Muscle of arm (tissue), 12 donors: Measurements from ENCODE around the gene KLHDC1. TPM values are rescaled to one million over a fixed set of nuclear protein-coding genes. Genes with fewer than 3 reads are reported as not detected.
A peak's percentile ranks its signal among the peaks of the same experiment; 100 is the strongest.
"Not testable (repeated sequence)": the region's sequence is repeated elsewhere in the genome, so short reads cannot be mapped to it uniquely, and the experiment has no call there.

Experiments used
- DNase-seq: peaks from one replicate; pipeline ENCODE4 v3.0.0-alpha.2; 2013
- polyA plus RNA-seq, 12 donors: library from polyadenylated mRNA; unstranded; fragments of 120-200 nt; gene quantifications; one replicate each; pipeline ENCODE4 v1.2.1, GENCODE V29; 2013; ENCODE audit not compliant: insufficient read length in 12 of 12

KLHDC1 gene
- polyA plus RNA-seq, 12 donors = 4.8 to 17.3 (median 5.8) TPM; not detected in 1

- not testable (repeated sequence) for DNase-seq
Measured at GRCh38 chr14:49721733-49722435, 29.0 kb downstream of the KLHDC1 start.

- DNase-seq = no peak
Measured at GRCh38 chr14:49727171-49727570, 34.3 kb downstream of the KLHDC1 start.

DNA sequence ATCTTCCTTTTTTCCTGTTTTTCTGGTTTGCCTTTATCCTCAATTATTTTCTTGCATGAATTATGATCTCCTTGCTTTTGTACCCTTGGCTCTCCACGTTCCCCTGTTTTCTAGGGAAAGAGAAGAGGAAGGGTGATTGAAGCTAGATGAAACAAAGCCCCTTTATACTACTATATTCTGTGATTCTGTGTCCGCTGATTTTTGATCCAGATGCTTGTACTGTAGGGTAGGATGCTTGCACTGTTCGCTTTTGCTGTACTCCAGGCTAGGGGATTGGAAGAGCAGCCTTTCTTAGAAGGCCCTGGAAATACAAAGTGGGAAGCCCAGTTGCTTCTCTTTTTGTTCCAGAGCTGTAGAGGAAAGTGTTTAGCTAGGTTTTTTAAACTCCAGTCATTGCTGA, 40.0 kb downstream of the KLHDC1 start:
- DNase-seq = no peak

DNA sequence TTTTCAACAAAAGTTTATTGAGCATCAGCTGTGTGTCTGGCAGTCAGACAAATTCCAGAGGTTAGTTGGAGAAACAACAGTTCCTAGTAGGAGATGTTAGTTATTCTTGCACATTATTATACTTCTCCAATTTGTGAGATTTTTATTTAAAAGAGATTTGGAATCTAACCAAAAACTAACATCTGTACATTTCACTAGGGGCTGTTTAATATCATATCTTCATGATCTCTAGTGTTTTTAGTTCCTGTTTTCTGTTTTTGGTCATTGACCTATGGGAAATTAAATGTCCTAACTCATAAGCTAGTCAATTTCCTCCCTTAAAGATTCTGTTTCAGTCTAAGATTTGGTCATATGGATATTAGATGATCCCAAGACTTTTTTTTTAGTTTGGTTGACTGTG, 40.9 kb downstream of the KLHDC1 start:
- peak; percentile 3 for DNase-seq

DNA sequence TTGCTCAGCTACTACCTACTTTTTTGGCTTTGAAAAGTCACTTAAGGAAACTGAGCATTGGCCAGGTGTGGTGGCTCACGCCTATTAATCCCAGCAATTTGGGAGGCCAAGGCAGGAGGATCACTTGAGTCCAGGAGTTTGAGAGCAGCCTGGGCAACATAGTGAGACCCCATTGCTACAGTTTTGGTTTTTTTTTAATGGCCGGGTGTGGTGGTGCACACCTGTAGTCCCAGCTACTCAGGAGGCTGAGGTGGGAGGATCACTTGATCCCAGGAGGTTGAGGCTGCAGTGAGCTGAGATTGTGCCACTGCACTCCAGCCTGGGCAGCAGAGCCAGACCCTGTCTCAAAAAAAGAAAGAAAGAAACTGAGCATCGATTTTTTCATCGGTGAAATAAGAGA, 42.7 kb downstream of the KLHDC1 start:
- not testable (repeated sequence) for DNase-seq

GRCh38 chr14:49745191-49745590, 52.3 kb downstream of the KLHDC1 start:
- no peak for DNase-seq

DNA sequence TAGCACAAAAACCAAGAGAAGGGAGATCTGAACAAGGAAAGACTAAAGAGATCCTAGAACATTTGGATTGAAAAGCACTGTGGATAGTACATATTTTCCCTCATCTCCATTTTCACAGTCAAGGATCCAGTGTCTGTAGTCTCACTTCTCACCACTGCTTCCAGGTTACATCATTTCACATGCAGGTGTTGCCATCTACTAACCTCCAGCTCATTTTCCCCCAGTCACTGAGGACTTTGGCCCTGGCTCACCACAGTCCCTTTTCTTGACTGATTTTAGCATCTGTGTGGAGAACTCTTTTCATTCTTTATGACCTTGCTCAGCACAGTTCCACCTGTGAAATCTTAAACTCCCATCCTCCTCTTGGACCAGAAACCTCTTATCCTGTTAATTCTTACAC, 53.6 kb downstream of the KLHDC1 start:
- DNase-seq = not testable (repeated sequence)

- no peak for DNase-seq
Measured at GRCh38 chr14:49754570-49755097, 61.7 kb downstream of the KLHDC1 start.

DNA sequence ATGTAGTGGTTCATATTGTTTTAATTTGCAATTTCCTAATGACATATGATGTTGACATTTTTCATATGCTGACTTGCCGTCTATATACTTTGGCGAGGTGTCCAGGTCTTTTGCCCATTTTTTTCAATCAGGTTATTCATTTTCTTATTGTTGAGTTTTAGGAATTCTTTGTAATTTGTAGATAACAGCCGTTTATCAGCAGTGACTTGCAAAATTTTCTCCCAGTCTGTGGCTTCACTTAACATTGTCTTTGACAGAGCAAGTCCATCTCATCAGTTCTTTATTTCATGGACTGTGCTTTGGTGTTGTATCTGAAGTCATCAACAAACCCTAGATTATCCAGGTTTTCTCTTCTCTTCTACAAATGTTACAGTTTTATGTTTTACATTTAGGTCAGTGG, 62.5 kb downstream of the KLHDC1 start:
- DNase-seq = no peak

DNA sequence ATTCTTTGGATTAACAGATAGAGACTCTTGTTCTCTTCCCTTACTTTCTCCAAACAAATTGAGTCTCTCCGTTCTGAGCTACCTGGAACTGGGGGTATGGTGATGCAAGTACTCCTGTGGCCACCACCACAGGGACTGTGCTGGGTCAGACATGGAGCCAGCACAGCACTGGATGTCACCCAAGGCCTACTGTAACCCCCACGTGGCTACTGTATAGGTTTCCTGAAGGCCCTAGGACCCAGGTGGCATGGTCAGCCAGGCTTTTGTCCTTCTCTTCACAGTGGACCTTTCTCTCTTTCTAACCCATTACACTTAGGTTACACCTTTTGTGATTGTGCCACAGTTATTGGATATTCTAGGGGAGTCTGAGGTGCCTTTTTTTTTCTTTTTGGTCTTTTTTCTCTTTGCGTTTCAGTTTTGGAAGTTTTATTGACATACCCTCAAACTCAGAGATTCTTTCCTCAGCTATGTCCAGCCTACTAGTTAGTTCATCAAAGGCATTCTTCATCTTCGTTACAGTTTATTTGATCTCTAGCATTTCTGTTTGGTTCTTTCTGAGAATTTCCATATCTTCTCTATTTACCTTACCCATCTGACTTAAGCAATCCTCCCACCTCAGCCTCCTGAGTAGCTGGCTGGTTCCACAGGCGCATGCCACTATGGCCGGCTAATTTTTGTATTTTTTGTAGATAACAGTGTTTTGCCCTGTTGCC, 69.1 kb downstream of the KLHDC1 start:
- DNase-seq = no peak

- no peak for DNase-seq
Measured at GRCh38 chr14:49766839-49767238, 73.9 kb downstream of the KLHDC1 start.

DNA sequence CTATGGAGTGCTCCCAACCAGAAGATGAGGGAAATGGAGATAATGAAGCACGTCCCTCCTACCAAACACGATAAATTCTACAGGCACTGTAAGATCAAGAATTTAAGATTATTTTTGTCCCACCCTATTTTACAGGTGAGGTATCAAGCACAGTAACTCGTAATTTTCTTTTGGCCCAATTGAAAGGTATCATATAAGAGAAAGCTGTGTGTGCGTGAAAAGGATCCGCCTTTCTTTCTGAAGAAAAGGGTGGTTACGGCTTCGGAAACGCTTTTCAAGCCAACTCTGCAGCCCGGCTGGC, 74.3 kb downstream of the KLHDC1 start:
- DNase-seq = no peak

GRCh38 chr14:49767571-49768300, 74.8 kb downstream of the KLHDC1 start, which contains the start of gene KLHDC2:
TSS of gene KLHDC2 (plus strand) at chr14:49768153. CDS start at chr14:49768469, 316 bp downstream.
- DNase-seq = peak; percentile 81

GRCh38 chr14:49768301-49769121, 75.6 kb downstream of the KLHDC1 start:
- peak; percentile 48 for DNase-seq

GRCh38 chr14:49769171-49769570, 76.3 kb downstream of the KLHDC1 start:
- no peak for DNase-seq

GRCh38 chr14:49769581-49770211, 76.8 kb downstream of the KLHDC1 start:
- no peak for DNase-seq

DNA sequence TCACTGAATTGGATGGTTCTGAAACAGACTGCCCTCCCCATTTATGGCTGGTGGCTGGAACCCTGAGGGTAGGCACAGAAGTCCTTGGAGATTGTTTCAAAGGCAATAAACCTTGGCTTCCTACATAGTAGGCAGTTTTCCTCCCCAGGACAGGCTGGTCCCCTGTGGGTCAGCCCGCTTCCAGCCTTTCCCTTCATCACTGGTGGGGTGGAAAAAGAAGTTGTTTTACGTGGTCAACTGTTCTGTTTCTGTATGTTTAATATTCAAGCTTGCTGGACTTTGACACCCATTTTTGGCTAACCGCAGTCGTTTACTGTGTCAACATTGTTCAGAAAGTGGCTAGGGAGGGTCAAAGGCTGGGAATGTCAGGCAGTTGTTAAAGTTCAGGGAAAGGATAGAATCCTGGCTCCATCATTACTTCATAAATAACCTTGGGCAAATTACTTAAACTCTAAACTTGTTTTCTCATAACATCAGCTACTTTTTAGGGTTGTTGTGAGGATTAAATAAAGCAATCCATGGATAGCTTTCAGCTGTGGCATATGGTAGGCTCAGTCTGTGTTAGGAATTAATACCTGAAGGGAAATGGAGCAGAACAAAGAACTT, 77.4 kb downstream of the KLHDC1 start:
- no peak for DNase-seq

GRCh38 chr14:49771691-49772090, 78.8 kb downstream of the KLHDC1 start:
- DNase-seq = not testable (repeated sequence)

DNA sequence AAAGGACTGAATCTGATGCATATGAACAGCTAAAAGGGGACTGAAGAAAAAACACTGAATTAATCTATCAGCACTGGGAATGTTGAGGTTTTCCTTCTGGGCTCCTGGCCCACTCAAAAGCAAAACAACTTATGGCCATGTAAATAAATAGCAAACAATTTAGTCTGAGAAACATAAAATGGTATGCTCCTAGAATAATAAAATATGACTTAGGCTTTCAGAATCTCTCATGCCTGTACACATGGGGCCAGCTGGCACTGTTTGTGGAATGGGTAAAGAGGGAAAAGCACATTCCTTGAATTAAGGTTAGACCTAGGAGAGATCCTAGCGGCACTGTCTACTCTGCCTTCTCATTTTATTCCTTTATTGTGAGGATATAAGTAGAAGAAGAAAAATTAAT, 81.2 kb downstream of the KLHDC1 start:
- no peak for DNase-seq

DNA sequence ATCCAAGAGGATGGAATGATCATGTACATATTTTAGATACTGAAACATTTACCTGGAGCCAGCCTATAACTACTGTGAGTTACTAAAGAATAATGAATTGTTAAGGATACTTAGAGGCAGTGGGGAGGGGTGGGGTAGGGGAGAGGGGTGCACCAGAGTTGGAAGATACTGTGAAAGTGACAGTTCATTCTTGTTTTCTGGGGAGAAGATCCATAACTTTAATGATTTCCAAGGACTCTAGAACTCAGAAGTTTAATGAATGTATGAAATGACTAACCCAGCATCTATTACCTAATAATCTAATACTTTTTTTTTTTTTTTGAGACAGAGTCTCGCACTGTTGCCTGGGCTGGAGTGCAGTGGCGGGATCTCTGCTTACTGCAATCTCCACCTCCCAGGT, 85.5 kb downstream of the KLHDC1 start:
- no peak for DNase-seq

DNA sequence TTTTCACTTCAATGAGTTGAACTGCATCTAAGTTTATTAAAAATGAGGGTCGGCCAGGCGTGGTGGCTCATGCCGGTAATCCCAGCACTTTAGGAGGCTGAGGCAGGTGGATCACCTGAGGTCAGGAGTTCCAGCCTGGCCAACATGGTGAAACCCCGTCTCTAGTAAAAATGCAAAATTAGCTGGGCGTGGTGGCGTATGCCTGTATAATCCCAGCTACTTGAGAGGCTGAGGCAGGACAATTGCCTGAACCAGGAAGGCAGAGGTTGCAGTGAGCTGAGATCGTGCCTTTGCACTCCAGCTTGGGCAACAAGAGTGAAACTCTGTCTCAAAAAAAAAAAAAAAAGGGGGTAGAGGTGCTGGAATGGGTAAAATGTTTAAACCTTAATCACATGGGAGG, 88.1 kb downstream of the KLHDC1 start:
- not testable (repeated sequence) for DNase-seq
